ENCODE measurements around the gene CNN3.

DNA sequence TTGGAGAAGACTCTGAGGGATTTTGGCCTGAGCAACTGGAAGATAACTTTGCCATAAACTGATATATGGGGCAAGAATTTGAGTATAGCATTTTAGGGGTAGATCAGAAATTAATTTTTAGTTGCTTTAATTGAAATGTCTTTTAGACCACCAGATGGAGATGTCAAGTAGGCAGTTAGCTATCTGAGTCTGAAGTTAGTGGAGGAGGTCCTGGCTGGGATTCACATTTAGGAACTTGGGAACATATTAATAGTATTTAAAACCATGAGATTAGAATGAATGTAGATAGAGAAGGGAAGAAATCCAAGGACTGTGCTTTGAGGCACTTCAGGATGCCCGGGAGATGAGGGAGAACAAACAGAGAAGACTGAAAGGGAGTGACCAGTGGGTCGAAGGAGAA lies 74.1 kb downstream of the CNN3 start:
- no peak for TF ChIP-seq POLR2A (IDR thresholded peaks at IDR 0.05; ENCODE audit: low read length)
- TF ChIP-seq GATA1 (IDR thresholded peaks at IDR 0.05; ENCODE audit: low read depth, low read length) = no peak

All from erythroblast (primary cell).